Activated CD4-positive, CD25-positive, alpha-beta regulatory T cell (primary cell): Measurements from ENCODE around the gene SLC12A2.

Source experiments
- DNase-seq, 4 experiments: peaks; one replicate each; lab custom pipeline; 2025; lab: John Stamatoyannopoulos, UW

Gene SLC12A2

DNA sequence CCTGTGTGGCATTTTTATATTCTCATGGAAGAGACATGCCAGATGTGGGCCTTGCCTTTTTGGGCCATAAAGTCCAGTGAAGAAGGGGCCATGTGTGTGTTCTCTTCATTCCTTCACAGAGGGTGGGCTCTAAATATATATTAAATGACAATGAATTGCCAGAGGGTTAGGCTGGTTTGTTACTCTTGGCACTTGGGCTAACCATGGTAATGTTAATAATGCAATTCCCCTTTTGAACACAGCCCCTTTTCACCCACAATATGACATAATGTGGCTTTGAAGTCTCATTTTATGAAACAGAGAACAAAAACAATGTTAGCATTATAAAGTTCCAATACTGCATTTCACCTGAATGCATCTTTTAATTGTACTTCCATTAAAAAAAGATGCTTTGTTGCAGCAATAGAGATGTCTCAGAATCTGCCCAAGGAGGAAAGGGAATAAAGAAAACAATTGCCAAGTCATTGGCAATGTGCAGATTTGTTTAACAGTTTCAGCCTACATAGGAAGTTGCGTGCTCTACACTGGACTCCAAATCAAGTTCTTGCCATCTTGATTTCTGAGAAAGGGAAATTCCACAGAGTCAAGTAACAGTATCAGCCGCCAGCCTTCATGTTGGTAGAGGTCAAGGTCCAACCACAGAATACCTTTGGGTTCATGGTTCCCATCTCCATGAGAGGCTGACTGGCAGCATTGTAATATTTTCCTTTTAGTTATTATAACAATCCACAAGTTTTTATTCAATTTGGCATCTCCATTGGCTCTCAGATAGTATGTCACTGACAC lies 141.9 kb downstream of the SLC12A2 start:
- DNase-seq: no peak

DNA sequence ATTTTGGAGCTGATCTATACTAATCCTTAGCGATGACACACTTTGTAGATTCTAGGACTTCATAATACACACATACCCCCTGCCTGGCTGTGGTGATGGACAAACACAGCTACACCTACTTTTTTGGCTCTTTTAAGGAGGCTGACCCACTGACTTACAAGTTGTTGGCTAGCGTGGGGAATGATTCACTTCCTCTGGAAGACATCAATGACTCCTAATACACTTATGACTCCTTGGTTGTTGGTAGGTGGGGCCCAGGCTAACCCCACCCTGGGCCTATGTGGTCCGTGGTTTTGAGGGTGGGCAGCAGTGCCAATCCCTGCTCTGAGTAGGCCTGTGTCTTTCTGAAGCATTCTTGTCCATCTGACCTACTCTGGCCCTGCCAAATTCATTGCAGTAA lies 144.4 kb downstream of the SLC12A2 start:
- no peak for DNase-seq

DNA sequence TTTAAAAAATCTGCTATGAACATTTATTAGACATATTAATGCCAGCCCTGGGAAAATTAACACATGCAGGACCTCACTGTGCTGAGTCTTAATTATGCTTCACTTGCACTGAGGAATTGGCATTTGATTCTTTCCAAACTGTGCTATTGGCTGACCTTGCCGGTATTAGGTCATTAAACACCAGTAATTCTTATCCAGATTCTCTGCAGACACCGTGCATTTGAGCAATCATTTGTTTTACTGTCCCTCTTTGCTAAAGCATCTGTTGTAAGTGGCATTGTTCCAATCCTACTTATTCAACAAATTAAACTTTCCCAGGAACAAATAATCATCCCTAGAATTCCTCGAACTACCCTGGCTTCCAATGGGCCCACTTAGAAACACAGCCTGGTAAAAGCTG lies 145.0 kb downstream of the SLC12A2 start:
- no peak for DNase-seq

DNA sequence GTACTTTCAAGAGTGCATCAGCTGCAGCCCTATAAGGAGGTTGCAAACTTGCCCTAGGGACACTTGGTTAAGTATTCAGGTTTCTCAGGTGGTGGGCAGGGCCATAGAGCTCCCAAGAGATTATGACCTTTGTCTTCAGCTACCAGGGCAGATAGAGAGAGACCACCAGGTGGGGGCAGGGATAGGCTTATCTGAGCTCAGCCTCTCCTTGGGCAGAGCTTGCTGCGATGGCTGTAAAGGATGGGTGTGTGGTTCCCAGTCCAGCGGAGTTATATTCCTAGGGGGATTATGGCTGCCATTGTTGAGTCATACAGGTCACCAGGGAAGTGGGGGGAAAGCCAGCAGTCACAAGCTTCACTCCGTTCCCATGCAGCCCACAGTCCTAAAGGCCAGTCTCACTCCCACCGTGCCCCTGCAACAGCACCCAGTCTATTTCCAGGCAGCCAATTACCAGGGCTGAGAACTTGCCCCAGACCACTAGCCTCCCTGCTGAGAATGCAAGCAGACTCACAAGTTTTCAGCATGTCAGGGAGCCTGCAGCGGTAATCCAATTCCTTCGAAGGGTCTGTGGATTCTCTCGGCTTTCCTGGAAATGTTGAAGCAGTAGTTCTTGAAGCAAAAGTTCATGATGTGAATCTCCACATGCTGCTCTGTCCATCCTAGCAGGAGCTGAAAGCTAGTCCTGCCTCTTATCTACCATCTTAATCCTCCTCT lies 151.5 kb downstream of the SLC12A2 start:
- no peak for DNase-seq

DNA sequence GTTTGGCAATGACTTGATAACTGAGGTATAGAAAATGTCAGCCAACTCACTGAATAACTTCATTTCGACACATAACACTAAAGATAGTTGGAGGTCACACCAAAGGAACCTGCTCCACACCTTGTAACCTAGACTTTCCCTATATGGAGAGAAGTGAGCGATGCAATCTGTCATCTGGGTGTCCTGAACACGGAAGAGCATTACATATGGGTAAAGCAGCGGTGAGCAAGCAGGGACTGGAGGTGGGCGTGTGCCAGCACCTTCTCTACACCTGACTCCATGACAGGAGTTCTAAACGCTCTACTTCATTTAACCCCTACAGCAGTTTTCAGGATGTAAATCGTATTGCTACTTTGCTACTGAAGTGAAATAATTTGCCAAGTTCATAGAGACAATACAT lies 152.8 kb downstream of the SLC12A2 start:
- DNase-seq: no peak

DNA sequence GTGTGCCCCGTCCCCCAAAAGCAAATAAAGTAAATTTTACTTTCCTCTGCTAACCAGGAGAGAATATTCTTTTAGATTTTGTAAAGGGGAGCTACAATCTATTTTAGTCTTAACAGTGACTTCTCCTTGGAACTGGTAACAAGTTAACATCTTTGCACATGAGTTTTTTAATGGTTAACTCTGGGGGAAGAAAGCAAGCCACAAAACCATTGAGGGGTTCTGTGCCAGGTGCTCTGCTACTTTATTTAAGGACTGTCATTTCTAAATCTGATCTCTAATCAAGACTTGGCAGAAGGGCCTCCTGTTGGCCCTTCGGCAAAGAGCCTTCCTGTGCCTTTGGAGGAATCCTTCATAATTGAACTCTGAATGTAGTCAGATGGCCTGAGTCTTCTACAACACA lies 153.4 kb downstream of the SLC12A2 start:
- no peak for DNase-seq

DNA sequence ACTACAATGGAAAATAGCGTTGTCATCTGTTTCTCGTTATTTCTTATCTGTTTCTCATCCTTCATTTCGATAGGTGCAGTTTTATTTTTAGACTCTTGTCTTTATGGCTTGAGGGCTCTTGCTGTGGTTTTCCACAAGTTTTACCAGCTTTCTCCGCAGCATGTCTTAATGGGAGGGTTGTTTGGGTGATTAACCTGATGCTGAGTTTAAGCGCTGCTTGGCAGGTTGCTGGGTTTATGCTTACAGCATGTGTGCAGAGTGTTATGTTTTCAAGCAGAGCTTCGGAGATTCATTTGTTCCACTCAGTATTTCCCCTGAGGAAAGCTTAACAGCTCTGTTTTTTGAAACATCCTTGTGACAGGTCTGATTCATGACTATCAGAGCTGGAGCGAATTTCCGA lies 154.0 kb downstream of the SLC12A2 start:
- DNase-seq: no peak
